Prostate gland (tissue), 2 donors: ENCODE measurements around the gene ALOX12B. TPM values are rescaled to one million over a fixed set of nuclear protein-coding genes. Genes with fewer than 3 reads are reported as not detected.
A peak's percentile ranks its signal among the peaks of the same experiment; 100 is the strongest.
"Not testable (repeated sequence)": the region's sequence is repeated elsewhere in the genome, so short reads cannot be mapped to it uniquely, and the experiment has no call there.

Experiments
- DNase-seq: peaks from one replicate; pipeline ENCODE4 v3.0.0-alpha.2; 2019; ENCODE audit warnings: low spot score
- H3K27ac ChIP-seq, 2 donors: fragments of 200-600 bp; sonication (generic); 2 replicates each; pipeline ENCODE4 v1.5.1; 2017 to 2019
- H3K27me3 ChIP-seq: fragments of 200-600 bp; sonication (generic); replicated peaks from 2 replicates; pipeline ENCODE4 v1.5.1; 2019; ENCODE audit not compliant: insufficient read depth
- H3K36me3 ChIP-seq, 2 donors: fragments of 200-600 bp; sonication (generic); 1 replicate in 1 of 2; 2 replicates in 1 of 2; pipeline versions ENCODE4 v1.5.1 to v1.8.1; 2017 to 2019
- H3K4me1 ChIP-seq: fragments of 200-600 bp; sonication (generic); replicated peaks from 2 replicates; pipeline ENCODE4 v1.5.1; 2019
- H3K4me3 ChIP-seq, 2 donors: fragments of 200-600 bp; sonication (generic); 2 replicates each; pipeline ENCODE4 v1.5.1; 2017 to 2019
- H3K9me3 ChIP-seq: fragments of 200-600 bp; sonication (generic); 2 replicates; pipeline ENCODE4 v1.5.1; 2017
- POLR2A ChIP-seq: fragments of 450-650 bp; IDR thresholded peaks from one replicate; pipeline ENCODE4 v1.6.1; 2016; ENCODE audit warnings: antibody characterized with exemption, mild to moderate bottlenecking
- POLR2AphosphoS5 ChIP-seq: sonication (generic); formaldehyde crosslinking; IDR thresholded peaks from one replicate; pipeline ENCODE4 v1.6.1; 2017; ENCODE audit warnings: antibody characterized with exemption
- WGBS: methylation state at CpG from one replicate; pipeline ENCODE4 v1.1.5; 2018; 5-methylcytosine and 5-hydroxymethylcytosine counted together
- intact Hi-C: fragments of 100-400 bp; cut with DNase I; formaldehyde crosslinking; loops from one replicate; pipeline ENCODE4 v1.14.2; 2022
- total RNA-seq, 2 donors: library from RNA; depleted of rRNA; stranded (reverse); fragments of >200 nt; gene quantifications; one replicate each; pipeline ENCODE4 v1.1.0, GENCODE V29; 2016
- TF ChIP-seq, protein P1 (sequence below), 4 experiments: fragments of 200-600 bp in 2 of 4; fragments of 450-650 bp in 2 of 4; sonication (generic) in 2 of 4; IDR thresholded peaks; 1 replicate in 3 of 4; 2 replicates in 1 of 4; pipeline ENCODE4 v1.5.1; 2016 to 2019; ENCODE audit warnings: antibody characterized with exemption in 4 of 4, mild to moderate bottlenecking in 2 of 4, moderate library complexity in 2 of 4

Gene ALOX12B
- total RNA-seq, 2 donors from 2014 or later: 0.18 to 0.40 TPM

DNA sequence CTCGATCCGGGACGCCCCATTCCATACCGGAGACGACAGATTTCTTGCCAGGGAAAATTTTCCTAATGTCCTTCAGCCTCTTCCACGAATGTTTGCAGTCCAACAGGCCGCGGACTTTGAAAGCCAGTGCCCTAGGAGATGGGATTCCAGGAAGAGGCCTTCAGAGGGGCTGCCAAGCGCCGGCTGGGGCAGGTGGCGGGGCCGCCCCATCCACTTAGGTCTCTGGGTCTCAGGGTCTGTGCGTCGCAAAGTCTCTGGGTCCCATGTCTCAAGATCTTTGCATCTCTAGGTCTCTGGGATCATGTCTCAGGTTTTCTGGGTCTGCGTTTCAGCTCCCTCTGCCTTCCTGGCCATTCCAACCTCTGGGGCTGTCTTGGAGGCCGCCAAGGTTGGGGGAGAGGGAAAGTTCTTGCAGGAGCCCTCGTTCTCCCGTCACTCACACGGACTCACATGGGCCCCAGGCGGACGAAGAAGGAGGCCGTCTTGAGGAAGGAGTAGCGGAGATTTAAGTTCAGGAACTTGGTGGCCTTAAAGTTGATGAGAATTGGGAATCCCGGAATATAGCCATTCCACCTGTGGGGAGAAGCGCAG, 7.2 kb downstream of the ALOX12B start:
- Histone ChIP-seq H3K4me3 (peak overlapping the region in 1 of 2 donors; percentile 28), H3K9me3 (no peaks in the 10 kb centered on the region), H3K36me3 (no peaks in the 10 kb centered on the region), H3K4me1 (no peaks in the 10 kb centered on the region), H3K27me3 (no peaks in the 10 kb centered on the region), H3K27ac (peak overlapping the region in 1 of 2 donors; percentile 56)
- TF ChIP-seq POLR2AphosphoS5 (no peak), POLR2A (no peak)
- TF ChIP-seq, protein P1, sequence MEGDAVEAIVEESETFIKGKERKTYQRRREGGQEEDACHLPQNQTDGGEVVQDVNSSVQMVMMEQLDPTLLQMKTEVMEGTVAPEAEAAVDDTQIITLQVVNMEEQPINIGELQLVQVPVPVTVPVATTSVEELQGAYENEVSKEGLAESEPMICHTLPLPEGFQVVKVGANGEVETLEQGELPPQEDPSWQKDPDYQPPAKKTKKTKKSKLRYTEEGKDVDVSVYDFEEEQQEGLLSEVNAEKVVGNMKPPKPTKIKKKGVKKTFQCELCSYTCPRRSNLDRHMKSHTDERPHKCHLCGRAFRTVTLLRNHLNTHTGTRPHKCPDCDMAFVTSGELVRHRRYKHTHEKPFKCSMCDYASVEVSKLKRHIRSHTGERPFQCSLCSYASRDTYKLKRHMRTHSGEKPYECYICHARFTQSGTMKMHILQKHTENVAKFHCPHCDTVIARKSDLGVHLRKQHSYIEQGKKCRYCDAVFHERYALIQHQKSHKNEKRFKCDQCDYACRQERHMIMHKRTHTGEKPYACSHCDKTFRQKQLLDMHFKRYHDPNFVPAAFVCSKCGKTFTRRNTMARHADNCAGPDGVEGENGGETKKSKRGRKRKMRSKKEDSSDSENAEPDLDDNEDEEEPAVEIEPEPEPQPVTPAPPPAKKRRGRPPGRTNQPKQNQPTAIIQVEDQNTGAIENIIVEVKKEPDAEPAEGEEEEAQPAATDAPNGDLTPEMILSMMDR (IDR thresholded peaks at IDR 0.05): no peak
- intact Hi-C loops: no loop called here
- WGBS: 31% methylated on average over 25 of the region's 25 CpGs
- DNase-seq: no peak

DNA sequence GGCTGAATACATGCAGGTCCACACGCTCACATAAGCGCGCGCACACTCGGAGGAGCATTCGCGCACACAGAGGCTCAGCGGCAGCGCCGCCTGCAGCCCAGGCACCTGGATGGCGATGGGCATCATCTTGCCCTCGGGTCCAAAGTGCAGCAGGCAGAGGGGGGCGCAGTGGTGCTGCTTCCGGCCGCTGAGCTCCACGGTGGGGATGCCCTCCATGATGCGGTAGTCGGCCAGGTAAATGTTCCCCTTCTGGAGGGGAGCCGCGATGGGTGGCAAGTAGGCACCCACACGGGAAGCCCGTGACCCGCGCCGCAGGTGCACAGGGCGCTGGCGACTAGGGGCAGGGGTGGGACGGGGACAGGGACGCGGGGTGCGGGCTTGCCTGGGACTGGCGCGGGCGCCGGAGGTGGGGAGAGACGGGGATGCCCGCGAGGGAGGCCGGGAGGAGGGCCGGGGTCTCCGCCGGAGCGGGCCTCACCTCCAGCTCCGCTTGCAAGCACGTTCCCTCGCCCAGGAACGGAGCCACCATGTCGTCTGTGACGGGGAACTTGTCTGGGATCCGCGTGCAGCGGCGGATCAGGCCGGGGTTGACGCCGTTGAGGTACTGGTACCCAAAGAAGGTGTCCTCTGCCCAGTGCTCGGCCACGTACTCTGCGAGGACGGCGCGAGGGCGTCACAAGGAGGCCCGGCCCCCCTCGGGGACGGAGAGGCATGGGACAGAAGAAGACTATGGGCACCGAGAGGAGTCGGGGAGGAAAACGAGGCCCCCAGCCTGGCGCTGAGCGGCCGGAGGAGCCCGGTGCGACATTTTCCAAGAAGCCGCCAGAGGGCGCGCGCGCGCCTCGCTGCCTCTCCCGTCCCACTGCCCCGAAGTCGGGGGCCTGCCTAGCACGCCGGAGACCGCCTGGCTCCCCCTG, 8.0 kb downstream of the ALOX12B start:
- peak overlapping the region; percentile 22 to 56 for H3K27ac ChIP-seq
- no peak for DNase-seq

DNA sequence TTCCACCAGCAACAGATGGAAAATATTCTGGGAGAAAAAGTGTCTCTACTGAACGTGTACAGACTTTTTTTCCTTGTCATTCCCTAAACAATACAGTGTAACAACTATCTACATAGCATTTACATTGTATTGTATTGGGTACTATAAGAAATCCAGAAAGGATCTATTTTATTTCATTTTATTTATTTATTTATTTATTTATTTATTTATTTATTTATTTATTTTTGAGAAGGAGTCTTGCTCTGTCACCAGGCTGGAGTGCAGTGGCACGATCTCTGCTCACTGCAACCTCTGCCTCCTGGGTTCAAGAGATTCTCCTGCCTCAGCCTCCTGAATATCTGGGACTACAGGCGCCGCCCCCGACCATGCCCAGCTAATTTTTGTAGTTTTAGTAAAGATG, 9.6 kb downstream of the ALOX12B start:
- not testable (repeated sequence) for H3K27ac ChIP-seq, H3K4me3 ChIP-seq, H3K4me1 ChIP-seq, H3K27me3 ChIP-seq, DNase-seq, H3K9me3 ChIP-seq, H3K36me3 ChIP-seq
- intact Hi-C loops: loop anchor here (10.0 kb wide), 1 partner anchor 227 kb away; no protein-coding TSS in a partner anchor
- 88% methylated on average over 5 of the region's 5 CpGs for WGBS

More for the DNA sequence above, 8.0 kb downstream of the ALOX12B start:
- H3K36me3 ChIP-seq: no peaks in the 10 kb centered on the region
- intact Hi-C loops: loop anchor here (10.0 kb wide), 1 partner anchor 225 kb away; no protein-coding TSS in a partner anchor
- H3K9me3 ChIP-seq: no peaks in the 10 kb centered on the region
- H3K27me3 ChIP-seq: no peaks in the 10 kb centered on the region
- no peak for TF ChIP-seq POLR2A
- TF ChIP-seq, protein P1 (IDR thresholded peaks at IDR 0.05): peak; percentile 77 to 89 (median 82)
- peak overlapping the region; percentile 23 to 28 for H3K4me3 ChIP-seq
- 3% methylated on average over 76 of the region's 87 CpGs for WGBS
- no peaks in the 10 kb centered on the region for H3K4me1 ChIP-seq

DNA sequence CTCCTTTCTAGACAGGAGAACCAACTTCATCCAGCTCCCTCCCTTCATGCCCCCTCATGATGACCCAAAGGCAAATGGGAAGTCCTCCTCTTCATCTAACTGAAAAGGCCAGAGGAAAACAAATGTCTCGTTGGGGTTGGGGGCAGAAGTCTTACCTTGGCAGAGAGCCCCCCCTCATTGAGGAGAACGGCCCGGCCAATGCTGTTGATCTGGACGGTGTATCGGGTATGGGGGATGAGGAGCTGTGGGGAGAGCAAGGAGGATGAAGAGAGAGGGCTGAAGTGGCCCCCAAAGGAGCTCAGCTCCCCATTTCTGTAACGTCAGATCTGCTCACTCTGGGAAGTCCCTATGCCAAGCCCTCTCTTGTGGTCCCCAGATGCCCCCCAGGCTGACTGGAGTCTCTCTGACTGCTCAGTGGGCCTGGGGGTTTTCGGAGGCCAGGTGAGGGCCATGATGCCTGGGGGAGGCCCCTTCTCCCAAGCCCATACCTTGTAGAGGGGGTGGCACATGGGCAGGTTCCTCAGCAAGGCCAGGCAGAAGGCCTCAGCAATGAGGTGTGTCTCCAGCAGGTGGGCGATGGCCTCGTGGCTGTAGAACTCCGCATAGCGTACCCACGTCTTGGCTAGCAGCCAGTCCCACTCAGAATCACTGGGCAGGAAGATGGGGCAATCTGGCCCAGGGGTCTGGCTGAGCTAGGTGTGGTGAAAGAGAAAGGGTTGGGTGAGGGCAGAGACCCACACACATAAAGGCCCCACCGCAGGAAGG, 10.8 kb downstream of the ALOX12B start:
- no peak overlapping the region for H3K27ac ChIP-seq
- TF ChIP-seq POLR2AphosphoS5: no peak
- TF ChIP-seq, protein P1 (IDR thresholded peaks at IDR 0.05): no peak
- TF ChIP-seq POLR2A: no peak
- no peak overlapping the region for H3K4me3 ChIP-seq
- H3K4me1 ChIP-seq: no peaks in the 10 kb centered on the region
- no peaks in the 10 kb centered on the region for H3K36me3 ChIP-seq
- 87% methylated on average over 13 of the region's 13 CpGs for WGBS
- no peaks in the 10 kb centered on the region for H3K27me3 ChIP-seq
- no peak for DNase-seq
- intact Hi-C loops: loop anchor here (10.0 kb wide), 1 partner anchor 228 kb away; no protein-coding TSS in a partner anchor
- H3K9me3 ChIP-seq: no peaks in the 10 kb centered on the region
